Activated T-helper 2 cell treated with anti-CD3 and anti-CD28 coated beads, Interferon-gamma antibody, Interleukin-2, Interleukin-4, amounts not matched to agents 10 μg/mL and 5 μg/mL and 100 μg/mL, durations not matched to agents 14 hours and 24 hours and 36 hours (primary cell): Measurements from ENCODE around the gene KCNG2. TPM values are rescaled to one million over a fixed set of nuclear protein-coding genes. Genes with fewer than 3 reads are reported as not detected.

Experiments used
- DNase-seq: peaks from one replicate; pipeline ENCODE4 v3.0.0; 2021; ENCODE audit warnings: low spot score
- H3K27ac Mint-ChIP-seq: one replicate; pipeline ENCODE4 v1.8.0; 2021; ENCODE audit warnings: mixed read lengths
- H3K27me3 Mint-ChIP-seq: one replicate; pipeline ENCODE4 v1.8.0; 2021; ENCODE audit warnings: low read depth, mixed read lengths
- H3K36me3 Mint-ChIP-seq: one replicate; pipeline ENCODE4 v1.8.0; 2021; ENCODE audit warnings: low read depth, mixed read lengths
- H3K4me1 Mint-ChIP-seq: one replicate; pipeline ENCODE4 v1.8.0; 2021; ENCODE audit warnings: low read depth, mixed read lengths
- H3K4me3 Mint-ChIP-seq: one replicate; pipeline ENCODE4 v1.8.0; 2021; ENCODE audit warnings: low read depth, mild to moderate bottlenecking, moderate library complexity, mixed read lengths
- H3K9me3 Mint-ChIP-seq: one replicate; pipeline ENCODE4 v1.8.0; 2021; ENCODE audit warnings: mixed read lengths
- intact Hi-C: fragments of 100-400 bp; cut with micrococcal nuclease; formaldehyde crosslinking; loops from one replicate; pipeline ENCODE4 v1.15.1; 2023
- total RNA-seq: library from RNA; stranded (reverse); gene quantifications from 2 replicates; pipeline ENCODE4 v1.2.3, GENCODE V29; 2022

KCNG2 gene
- total RNA-seq, 1 donor from 2014 or later, result not detected

DNA sequence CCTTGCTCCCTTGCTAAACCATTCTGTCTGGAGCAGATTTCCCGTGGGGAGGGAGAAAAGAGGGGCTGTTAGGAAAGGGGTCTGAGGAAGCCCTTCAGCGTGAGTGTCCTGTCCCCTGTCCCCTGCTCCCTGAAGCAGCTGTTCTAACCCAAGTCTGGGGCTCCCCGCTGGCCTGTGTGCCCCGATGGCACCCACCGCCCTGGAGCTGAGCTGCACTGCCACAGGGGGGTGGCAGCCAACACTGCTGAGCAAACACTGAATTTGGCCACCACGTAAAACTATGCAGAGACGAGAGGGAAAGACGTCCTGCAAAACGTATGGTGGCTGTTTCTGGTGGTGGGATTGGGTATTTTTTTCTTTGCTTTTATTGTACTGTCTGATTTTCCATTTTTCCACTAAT is 17.9 kb downstream of the KCNG2 start:
- Mint-ChIP-seq H3K27me3 (peaks cover 18% of the 10 kb centered on the region), H3K4me3 (no peak overlapping the region), H3K9me3 (no peaks in the 10 kb centered on the region), H3K27ac (no peak overlapping the region), H3K4me1 (peaks cover 6% of the 10 kb centered on the region), H3K36me3 (no peaks in the 10 kb centered on the region)
- DNase-seq, result no peak
- intact Hi-C loops, result no loop called here

DNA sequence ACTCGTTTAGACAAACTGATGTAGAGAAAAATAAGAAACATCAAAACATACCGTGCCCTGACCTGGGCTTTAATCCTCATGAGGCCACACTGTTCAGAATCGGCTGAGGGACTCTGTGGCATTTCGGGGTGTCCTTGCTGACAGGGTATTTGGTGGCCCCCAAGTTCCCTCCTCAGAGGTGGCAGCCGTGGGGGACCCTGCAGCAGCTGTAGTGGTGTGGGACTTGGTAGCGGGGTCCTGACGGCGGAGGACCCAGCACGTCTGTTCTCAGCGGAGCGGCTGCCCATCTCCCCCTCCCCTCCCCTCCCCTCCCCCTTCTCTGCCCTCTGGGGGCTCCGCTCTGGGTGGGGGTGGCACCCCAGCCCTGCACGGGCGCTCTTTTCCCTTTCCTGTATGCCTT is 18.4 kb downstream of the KCNG2 start:
- intact Hi-C loops, result no loop called here
- Mint-ChIP-seq H3K9me3 (no peaks in the 10 kb centered on the region), H3K27ac (no peak overlapping the region), H3K36me3 (no peaks in the 10 kb centered on the region), H3K4me3 (no peak overlapping the region), H3K4me1 (peaks cover 6% of the 10 kb centered on the region), H3K27me3 (peaks cover 22% of the 10 kb centered on the region)
- DNase-seq, result no peak

DNA sequence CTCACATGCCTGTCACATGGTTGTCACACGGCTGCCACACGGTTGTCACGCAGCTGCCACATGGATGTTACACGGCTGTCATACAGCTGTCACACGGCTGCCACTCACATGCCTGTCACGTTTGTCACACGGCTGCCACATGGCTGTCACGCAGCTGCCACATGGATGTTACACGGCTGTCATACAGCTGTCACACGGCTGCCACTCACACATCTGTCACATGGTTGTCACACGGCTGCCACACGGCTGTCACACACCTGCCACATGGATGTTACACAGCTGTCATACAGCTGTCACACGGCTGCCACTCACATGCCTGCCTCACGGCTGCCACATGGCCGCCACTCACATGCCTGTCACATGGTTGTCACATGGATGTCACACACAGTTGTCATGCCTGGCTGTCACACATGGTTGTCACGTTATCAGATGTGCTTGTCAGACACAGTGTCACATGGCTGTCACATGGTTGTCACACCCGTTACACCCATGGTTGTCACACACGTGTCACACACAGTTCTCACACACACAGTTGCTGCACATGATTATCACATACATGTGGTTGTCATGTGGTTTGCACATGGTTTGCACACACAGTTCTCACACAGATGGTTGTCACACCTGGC is 19.4 kb downstream of the KCNG2 start:
- intact Hi-C loops, result no loop called here
- H3K27me3 Mint-ChIP-seq, result peaks cover 16% of the 10 kb centered on the region
- H3K27ac Mint-ChIP-seq, result no peak overlapping the region
- no peak for DNase-seq
- H3K4me1 Mint-ChIP-seq, result peaks cover 6% of the 10 kb centered on the region
- H3K36me3 Mint-ChIP-seq, result no peaks in the 10 kb centered on the region
- no peaks in the 10 kb centered on the region for H3K9me3 Mint-ChIP-seq
- no peak overlapping the region for H3K4me3 Mint-ChIP-seq

DNA sequence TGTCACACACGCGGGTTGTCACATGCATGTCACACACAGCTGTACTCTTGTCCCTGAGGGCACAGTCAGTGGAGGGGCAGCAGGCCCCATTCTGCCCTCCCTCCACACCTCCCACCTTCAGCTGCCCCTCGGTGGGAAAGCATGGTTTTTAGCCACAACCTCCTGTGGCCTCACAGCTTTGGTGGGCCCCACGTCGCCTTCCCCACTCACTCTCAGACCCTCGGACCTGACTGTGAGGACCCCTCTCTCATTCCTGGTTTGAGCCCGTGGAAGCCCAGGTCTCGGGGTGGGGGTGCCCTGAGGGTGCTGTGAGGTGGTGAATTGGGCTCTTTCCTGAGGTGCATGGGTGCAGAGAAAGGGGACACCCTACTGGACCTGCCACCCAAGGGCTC is 19.9 kb downstream of the KCNG2 start:
- no peaks in the 10 kb centered on the region for H3K36me3 Mint-ChIP-seq
- no peaks in the 10 kb centered on the region for H3K9me3 Mint-ChIP-seq
- H3K27ac Mint-ChIP-seq, result no peak overlapping the region
- H3K4me3 Mint-ChIP-seq, result no peak overlapping the region
- peaks cover 16% of the 10 kb centered on the region for H3K27me3 Mint-ChIP-seq
- intact Hi-C loops, result no loop called here
- H3K4me1 Mint-ChIP-seq, result peaks cover 6% of the 10 kb centered on the region
- no peak for DNase-seq

DNA sequence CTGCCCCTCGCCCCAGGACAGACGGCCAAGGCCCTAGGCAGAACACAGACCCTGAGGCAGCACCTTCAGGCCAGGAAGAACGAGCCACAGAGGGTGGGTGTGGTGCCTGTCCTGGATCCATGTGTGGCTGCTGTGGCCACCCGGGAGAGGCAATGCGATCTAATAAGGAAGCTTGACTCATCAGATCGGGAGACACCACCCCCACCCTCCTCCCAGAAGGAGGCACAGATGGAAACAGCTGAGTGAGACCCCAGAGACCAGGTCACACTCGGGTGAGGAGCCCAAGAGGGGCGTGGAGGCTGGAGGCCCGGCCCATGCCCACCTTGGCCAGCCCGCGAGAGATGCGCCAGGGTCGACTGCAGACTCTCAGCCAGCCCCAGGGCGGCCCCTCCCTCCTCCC is 20.3 kb downstream of the KCNG2 start:
- DNase-seq, result no peak
- intact Hi-C loops, result no loop called here
- Mint-ChIP-seq H3K4me1 (peaks cover 6% of the 10 kb centered on the region), H3K9me3 (no peaks in the 10 kb centered on the region), H3K4me3 (no peak overlapping the region), H3K27me3 (peaks cover 16% of the 10 kb centered on the region), H3K36me3 (no peaks in the 10 kb centered on the region), H3K27ac (no peak overlapping the region)

DNA sequence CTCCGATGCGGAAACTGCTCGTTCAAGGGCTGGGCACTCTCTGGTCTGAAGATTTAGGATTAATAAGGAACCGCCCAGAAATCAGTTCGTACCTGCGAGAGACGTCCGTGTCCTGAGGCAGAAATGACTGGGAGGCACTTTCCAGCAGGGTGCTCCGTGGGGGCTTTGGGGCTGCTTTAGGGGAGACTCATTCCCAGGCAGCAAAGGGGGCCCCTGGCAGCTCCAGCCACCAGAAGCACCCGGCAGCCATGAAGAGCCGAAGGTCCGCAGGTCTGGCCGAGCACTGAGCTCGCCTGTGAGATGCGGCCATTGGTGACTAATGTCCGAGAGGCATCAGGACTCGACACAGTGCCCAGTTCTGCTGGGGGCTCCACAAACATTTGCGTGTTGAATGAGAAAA is 20.9 kb downstream of the KCNG2 start:
- no peak overlapping the region for H3K4me3 Mint-ChIP-seq
- H3K36me3 Mint-ChIP-seq, result no peaks in the 10 kb centered on the region
- H3K9me3 Mint-ChIP-seq, result no peaks in the 10 kb centered on the region
- DNase-seq, result no peak
- H3K4me1 Mint-ChIP-seq, result peaks cover 6% of the 10 kb centered on the region
- no peak overlapping the region for H3K27ac Mint-ChIP-seq
- intact Hi-C loops, result no loop called here
- H3K27me3 Mint-ChIP-seq, result peaks cover 13% of the 10 kb centered on the region

DNA sequence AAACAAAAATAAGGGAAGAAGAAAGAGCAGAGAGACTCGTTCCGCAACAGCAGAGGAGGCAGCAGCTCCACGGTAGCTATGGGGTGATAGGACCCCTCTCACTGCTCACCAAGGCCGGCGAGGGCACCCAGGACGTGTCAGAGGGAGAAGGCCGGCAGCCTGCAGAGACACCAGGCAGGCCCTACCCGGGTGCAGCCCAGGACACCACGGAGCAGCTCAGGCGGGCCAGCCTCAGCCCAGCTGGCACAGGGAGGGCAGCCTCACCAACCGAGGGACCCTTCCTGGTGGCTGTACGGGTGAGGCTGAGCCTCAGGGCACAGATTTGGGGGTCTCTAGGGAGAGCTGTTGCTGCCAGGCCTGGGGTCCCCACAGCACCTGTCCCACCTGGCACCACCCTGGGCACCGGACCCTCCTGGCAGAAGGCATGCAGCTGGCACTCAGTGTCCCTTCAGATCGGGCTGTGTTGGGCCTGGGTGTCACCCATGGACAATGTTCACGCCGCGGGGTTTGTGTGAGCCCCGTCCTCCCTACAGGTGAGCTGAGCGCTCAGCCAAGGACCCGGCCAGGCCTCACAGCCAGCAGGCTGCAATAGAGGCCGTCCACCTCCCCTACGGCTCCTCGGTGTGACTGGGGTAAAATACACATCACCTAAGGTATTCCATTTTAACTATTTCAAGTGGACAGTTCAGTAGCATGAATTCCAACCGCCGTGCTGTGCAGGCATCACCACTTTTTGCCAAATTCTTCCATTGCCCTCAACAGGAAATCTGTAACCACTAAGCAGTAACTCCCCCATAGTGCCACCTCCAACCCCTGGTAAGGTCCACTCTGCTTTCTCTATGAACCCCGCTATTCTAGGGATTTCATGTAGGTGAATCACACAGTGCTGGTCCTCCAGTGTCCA is 21.6 kb downstream of the KCNG2 start:
- Mint-ChIP-seq H3K36me3 (no peaks in the 10 kb centered on the region), H3K4me3 (no peak overlapping the region), H3K27me3 (peaks cover 12% of the 10 kb centered on the region), H3K27ac (no peak overlapping the region), H3K4me1 (peaks cover 6% of the 10 kb centered on the region), H3K9me3 (no peaks in the 10 kb centered on the region)
- no peak for DNase-seq
- intact Hi-C loops, result no loop called here

DNA sequence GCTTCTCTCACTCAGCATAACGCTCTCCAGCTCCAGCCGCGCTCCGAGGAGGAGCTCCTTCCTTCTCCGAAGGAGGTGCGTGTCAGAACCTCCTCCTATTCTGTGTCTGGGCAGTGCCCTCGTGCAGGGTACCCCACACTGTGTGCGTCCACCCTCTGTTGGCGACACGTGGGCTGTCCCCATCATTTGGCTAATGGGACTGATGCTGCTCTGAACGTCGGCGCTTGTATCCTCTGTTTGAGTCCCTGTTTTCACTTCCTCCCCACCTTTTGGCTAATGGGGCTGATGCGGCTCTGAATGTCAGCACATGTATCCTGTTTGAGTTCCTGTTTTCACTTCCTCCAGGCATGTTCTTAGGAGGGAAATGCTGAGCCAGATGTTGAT is 22.2 kb downstream of the KCNG2 start:
- Mint-ChIP-seq H3K4me3 (no peak overlapping the region), H3K27me3 (peaks cover 12% of the 10 kb centered on the region), H3K9me3 (no peaks in the 10 kb centered on the region), H3K4me1 (peaks cover 6% of the 10 kb centered on the region), H3K36me3 (no peaks in the 10 kb centered on the region), H3K27ac (no peak overlapping the region)
- intact Hi-C loops, result no loop called here
- DNase-seq, result no peak

DNA sequence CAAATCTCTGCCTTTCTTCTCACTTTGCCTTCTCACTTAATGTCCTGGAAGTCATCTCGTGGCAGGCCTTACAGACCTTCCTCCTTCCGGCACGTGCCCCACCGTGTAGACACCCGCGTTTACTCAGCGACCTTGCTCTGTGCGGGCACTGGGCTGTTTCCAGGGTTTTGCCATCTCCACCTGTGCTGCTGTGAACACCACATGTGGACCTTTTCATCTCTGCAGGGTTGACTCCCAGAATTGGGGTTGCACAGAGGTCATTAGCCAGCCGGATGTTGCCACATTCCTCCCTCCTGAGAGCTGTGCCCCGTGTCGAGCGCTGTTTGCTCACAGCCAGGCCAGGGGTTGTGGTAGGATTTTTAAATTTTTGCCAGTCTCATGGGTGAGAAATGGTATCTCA is 25.4 kb downstream of the KCNG2 start:
- Mint-ChIP-seq H3K9me3 (no peaks in the 10 kb centered on the region), H3K27ac (no peak overlapping the region), H3K4me1 (peaks cover 6% of the 10 kb centered on the region), H3K36me3 (no peaks in the 10 kb centered on the region), H3K4me3 (no peak overlapping the region), H3K27me3 (peaks cover 12% of the 10 kb centered on the region)
- DNase-seq, result no peak
- intact Hi-C loops, result no loop called here

DNA sequence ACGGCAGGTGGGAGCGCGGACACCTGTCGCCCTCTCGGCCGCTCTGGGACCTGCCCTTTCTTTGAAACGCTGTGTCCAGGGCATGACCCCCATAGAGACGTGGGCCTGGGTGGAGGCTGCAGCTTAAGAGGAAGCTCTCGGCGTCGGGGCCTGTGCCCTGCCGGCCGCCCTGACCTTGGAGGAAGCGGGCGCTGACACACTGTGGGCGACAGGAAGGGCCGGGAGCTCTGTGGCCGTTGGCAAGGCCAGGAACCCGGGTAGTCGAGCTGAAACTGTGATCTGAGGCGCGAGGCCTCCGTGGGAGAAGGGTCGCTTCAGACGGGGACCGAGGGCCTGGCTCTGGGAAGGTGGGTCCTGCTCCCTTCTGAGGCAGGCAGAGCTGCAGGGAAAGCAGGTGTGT is 28.2 kb downstream of the KCNG2 start:
- Mint-ChIP-seq H3K9me3 (no peaks in the 10 kb centered on the region), H3K4me1 (no peaks in the 10 kb centered on the region), H3K27ac (no peak overlapping the region), H3K36me3 (no peaks in the 10 kb centered on the region), H3K27me3 (peaks cover 1% of the 10 kb centered on the region), H3K4me3 (no peak overlapping the region)
- DNase-seq, result no peak
- intact Hi-C loops, result no loop called here

DNA sequence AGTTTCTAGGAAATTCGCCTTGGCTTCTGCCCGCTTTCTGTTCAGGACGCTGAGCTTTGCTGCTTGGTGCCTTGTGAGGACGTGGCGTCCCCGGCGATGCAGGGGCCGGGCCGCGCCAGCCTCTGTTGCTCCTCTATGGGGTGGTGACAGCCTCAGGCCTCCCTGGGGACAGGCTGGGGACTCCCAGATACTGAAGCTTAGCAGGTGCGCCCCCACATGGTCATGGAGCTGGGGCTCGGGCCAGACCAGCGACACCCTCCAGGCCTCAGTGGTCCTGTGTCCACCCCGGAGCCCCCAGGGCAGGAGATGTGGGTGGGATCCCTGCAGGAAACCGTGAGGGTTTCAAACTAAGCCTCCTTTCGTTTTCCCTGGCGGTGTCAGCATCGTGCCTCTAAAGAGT is 29.2 kb downstream of the KCNG2 start:
- no peak for DNase-seq
- Mint-ChIP-seq H3K27me3 (no peaks in the 10 kb centered on the region), H3K27ac (no peak overlapping the region), H3K4me1 (no peaks in the 10 kb centered on the region), H3K36me3 (no peaks in the 10 kb centered on the region), H3K9me3 (no peaks in the 10 kb centered on the region), H3K4me3 (no peak overlapping the region)
- intact Hi-C loops, result no loop called here

DNA sequence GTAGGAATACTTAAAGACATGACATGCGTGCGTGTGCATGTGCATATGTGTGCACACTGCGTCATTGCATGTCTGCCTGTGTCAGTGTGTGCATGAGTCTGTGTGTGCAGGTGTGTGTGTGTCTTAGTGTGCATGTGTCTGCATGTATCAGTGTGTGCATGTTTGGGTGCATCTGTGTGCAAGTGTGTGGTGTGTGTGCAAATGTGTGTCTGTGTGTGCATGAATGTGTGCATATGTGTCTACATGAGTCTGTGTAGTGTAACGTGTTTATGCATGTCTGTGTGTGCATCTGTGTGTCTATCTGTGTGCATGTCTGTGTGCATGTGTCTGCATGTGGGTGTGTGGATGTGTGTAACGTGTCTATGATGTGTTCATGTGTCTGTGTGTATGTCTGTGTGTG is 30.5 kb downstream of the KCNG2 start:
- Mint-ChIP-seq H3K4me3 (no peak overlapping the region), H3K9me3 (no peaks in the 10 kb centered on the region), H3K27me3 (no peaks in the 10 kb centered on the region), H3K27ac (no peak overlapping the region), H3K4me1 (no peaks in the 10 kb centered on the region), H3K36me3 (no peaks in the 10 kb centered on the region)
- intact Hi-C loops, result no loop called here
- DNase-seq, result no peak

DNA sequence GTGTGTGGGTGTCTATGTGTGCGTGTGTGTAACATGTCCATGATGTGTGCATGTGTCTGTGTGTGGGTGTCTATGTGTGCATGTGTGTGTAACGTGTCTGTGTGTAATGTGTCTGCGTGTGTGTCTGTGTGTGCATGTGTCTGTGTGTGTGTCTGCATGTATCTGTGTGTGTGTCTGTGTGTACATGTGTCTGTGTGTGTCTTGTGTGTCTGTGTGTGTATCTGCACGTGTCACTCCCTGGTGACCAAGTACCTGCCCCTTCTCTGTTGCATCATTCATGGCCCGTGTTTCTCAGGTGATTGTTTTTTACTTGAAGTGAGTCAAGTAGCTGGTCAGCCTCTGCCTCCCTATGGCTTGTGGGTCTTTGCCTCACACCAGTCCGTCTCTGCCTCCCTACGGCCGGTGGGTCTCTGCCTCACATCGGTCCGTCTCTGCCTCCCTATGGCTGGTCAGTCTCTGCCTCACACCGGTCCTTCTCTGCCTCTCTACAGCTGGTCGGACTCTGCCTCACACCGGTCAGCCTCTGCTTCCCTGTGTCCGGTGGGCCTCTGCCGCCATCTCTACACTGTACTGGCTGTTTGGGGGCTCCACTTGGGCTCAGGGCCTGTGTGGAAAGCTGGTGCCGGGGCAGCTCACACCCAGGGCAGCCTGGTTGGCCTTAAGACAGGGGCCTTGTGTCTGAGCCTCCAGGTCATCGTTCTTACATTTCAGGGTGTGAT is 31.6 kb downstream of the KCNG2 start:
- intact Hi-C loops, result no loop called here

More for the DNA sequence above, 31.6 kb downstream of the KCNG2 start:
- Mint-ChIP-seq H3K36me3 (no peaks in the 10 kb centered on the region), H3K9me3 (no peaks in the 10 kb centered on the region), H3K27me3 (no peaks in the 10 kb centered on the region), H3K4me1 (no peaks in the 10 kb centered on the region), H3K27ac (no peak overlapping the region), H3K4me3 (no peak overlapping the region)
- DNase-seq, result no peak
